Naive thymus-derived CD4-positive, alpha-beta T cell (primary cell): ENCODE results near the gene TMEM63B. TPM values are rescaled to one million over a fixed set of nuclear protein-coding genes. Genes with fewer than 3 reads are reported as not detected.

Experiments
- ATAC-seq: fragments of 150-1000 bp; cut with Tn5 transposase; 2 replicates; pipeline ENCODE4 v1.10.0; 2021; ENCODE audit warnings: mild to moderate bottlenecking, moderate library complexity
- CTCF ChIA-PET: fragments of 350-600 bp; sonication (Branson Sonifier 250); formaldehyde crosslinking; loops from one replicate; lab custom pipeline; 2021; ENCODE audit warnings: antibody characterized with exemption; lab: Charles Lee
- POLR2A ChIA-PET: fragments of 350-600 bp; sonication (Branson Sonifier 250); formaldehyde crosslinking; loops from one replicate; lab custom pipeline; 2021; ENCODE audit warnings: antibody characterized with exemption, inconsistent platforms; lab: Charles Lee
- DNase-seq, 9 donors: peaks; one replicate each; pipeline versions ENCODE4 v3.0.0 to v3.0.0-alpha.2; 2020 to 2022; ENCODE audit warnings: mixed read lengths in 1 of 9
- H3K27ac ChIP-seq: one replicate; pipeline ENCODE4 v1.7.0; 2013; ENCODE audit warnings: mild to moderate bottlenecking, low read depth, low read length, moderate library complexity
- H3K27me3 ChIP-seq, 2 donors: one replicate each; pipeline ENCODE4 v1.7.0; 2013; ENCODE audit warnings: low read length in 2 of 2, mild to moderate bottlenecking in 2 of 2, moderate library complexity in 2 of 2; ENCODE audit not compliant: control insufficient read depth in 2 of 2, insufficient read depth in 2 of 2
- H3K36me3 ChIP-seq, 3 experiments: 1 replicate in 2 of 3; 2 replicates in 1 of 3; pipeline ENCODE4 v1.7.0; 2013; ENCODE audit warnings: low read length in 3 of 3, mild to moderate bottlenecking in 3 of 3, moderate library complexity in 1 of 3; ENCODE audit not compliant: insufficient read depth in 3 of 3, control insufficient read depth in 2 of 3
- H3K4me1 ChIP-seq, 2 donors: one replicate each; pipeline ENCODE4 v1.7.0; 2013; ENCODE audit warnings: low read length in 2 of 2, mild to moderate bottlenecking in 2 of 2, moderate library complexity in 1 of 2; ENCODE audit not compliant: control insufficient read depth in 2 of 2, insufficient read depth in 2 of 2
- H3K4me3 ChIP-seq: 2 replicates; pipeline ENCODE4 v1.7.0; 2013; ENCODE audit warnings: mild to moderate bottlenecking, low read length
- H3K9me3 ChIP-seq, 3 experiments: 1 replicate in 2 of 3; 2 replicates in 1 of 3; pipeline ENCODE4 v1.7.0; 2013; ENCODE audit warnings: low read length in 3 of 3; ENCODE audit not compliant: control insufficient read depth in 2 of 3
- H3K27ac Mint-ChIP-seq, 9 donors: one replicate each; pipeline ENCODE4 v1.8.0; 2020 to 2022; ENCODE audit warnings: mixed read lengths in 9 of 9, mild to moderate bottlenecking in 8 of 9, moderate library complexity in 5 of 9, inconsistent platforms in 2 of 9
- H3K27me3 Mint-ChIP-seq, 5 donors: one replicate each; pipeline ENCODE4 v1.8.0; 2021 to 2022; ENCODE audit warnings: mixed read lengths in 5 of 5, mild to moderate bottlenecking in 1 of 5
- H3K36me3 Mint-ChIP-seq, 5 donors: one replicate each; pipeline ENCODE4 v1.8.0; 2020 to 2022; ENCODE audit warnings: mixed read lengths in 5 of 5, mild to moderate bottlenecking in 3 of 5, inconsistent platforms in 1 of 5
- H3K4me1 Mint-ChIP-seq, 7 donors: one replicate each; pipeline ENCODE4 v1.8.0; 2020 to 2022; ENCODE audit warnings: mixed read lengths in 7 of 7, mild to moderate bottlenecking in 3 of 7, inconsistent platforms in 1 of 7
- H3K4me3 Mint-ChIP-seq, 10 donors: one replicate each; pipeline ENCODE4 v1.8.0; 2020 to 2022; ENCODE audit warnings: mild to moderate bottlenecking in 10 of 10, mixed read lengths in 10 of 10, moderate library complexity in 6 of 10, inconsistent platforms in 2 of 10
- H3K9me3 Mint-ChIP-seq, 11 donors: one replicate each; pipeline ENCODE4 v1.8.0; 2020 to 2022; ENCODE audit warnings: mixed read lengths in 11 of 11, mild to moderate bottlenecking in 4 of 11, inconsistent platforms in 1 of 11, moderate library complexity in 1 of 11
- intact Hi-C, 2 donors: fragments of 100-400 bp; cut with micrococcal nuclease; formaldehyde crosslinking; loops; one replicate each; pipeline ENCODE4 v1.15.1; 2023
- polyA plus RNA-seq, 2 donors: library from polyadenylated mRNA; unstranded; fragments of 300-500 nt; fragmentation: Illumina TruSeq; gene quantifications; one replicate each; pipeline ENCODE4 v1.2.3, GENCODE V29; 2021
- total RNA-seq, 6 experiments: library from RNA in 5 of 6; stranded (reverse) in 5 of 6; gene quantifications; 1 replicate in 5 of 6; 2 replicates in 1 of 6; pipeline ENCODE4 v1.2.3 and lab custom pipeline; 2021 to 2026

Gene TMEM63B
- total RNA-seq = 10 to 100 TPM; 16.2 to 21.4 (median 18.1) TPM
- polyA plus RNA-seq = 1 to 10 TPM in 1 of 2 donors, under 1 TPM in 1; 0.18 to 1.7 TPM
- 28.4 reads per million, percentile 58 among the genes with 10 or more reads in this experiment for total RNA-seq (lab: John Stamatoyannopoulos, UW)

DNA sequence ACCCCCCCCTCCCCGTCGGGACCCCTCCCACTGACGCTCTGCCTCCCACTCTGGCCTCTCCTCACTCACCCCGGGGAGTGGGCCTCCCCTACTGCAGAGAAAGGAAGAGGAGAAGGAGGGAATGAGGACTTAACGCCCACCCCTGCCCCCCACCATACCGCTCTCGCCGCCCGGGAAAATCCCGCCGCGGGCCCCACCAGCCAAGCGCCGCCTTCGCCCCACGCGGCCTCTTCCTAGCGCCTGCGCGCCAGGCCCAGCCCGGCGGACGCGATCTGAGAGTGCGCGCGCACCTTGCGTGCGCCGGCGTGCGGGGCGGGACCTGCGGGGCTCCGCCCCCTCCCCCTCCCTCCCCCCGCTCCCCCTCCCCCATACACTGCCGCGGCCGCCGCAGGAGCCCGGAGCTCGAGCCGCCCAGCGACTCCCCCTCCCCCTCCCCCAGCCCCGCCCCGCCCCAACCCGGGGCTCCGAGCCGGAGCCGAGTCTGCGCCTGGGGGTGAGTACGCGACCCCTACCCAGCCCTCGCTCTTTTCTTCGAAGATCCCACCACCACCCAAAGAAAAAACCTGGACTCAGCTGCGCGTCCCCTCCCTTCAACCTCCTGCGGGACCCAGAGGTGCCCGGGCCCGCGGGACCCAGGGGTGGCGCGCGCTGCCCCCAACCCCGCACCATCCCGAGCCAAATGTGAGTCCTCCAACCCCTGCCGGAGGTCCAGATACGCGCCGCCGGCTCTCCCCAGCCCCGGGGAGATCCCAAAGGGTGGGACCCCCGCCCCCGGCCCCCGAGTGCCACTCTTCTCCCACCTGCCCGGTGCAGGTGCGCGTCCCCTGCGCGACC, at the start of gene TMEM63B, which contains the start of gene MRPL14:
TMEM63B (plus strand) TSS at position 369 of the 834 bp plus-strand sequence. CDS start 7,031 bp downstream, outside the sequence.
MRPL14 (minus strand) TSS at position 267 of the 834 bp plus-strand sequence. CDS start 10,841 bp downstream, outside the sequence.
- Histone ChIP-seq H3K27me3 (no peaks in the 10 kb centered on the region), H3K36me3 (peaks cover 0 to 5% (median 0%) of the 10 kb centered on the region in 3 experiments), H3K4me1 (peaks cover 36 to 41% of the 10 kb centered on the region in 2 donors), H3K27ac (peak within 1 kb of the TSS; percentile 97), H3K9me3 (no peaks in the 10 kb centered on the region), H3K4me3 (peak within 1 kb of the TSS; percentile 71)
- peaks cover 0 to 14% (median 0%) of the 10 kb centered on the region in 5 donors for H3K36me3 Mint-ChIP-seq
- intact Hi-C loops = loop anchor here (1.0 to 5.0 kb wide), 14 partner anchors 24 to 2000 kb away; partner anchors contain the start of genes HSP90AB1 (in 2 of the 2), AARS2 (in 1 of the 2), CDC5L (in 1 of the 2) and ENPP4 (in 1 of the 2)
- H3K27me3 Mint-ChIP-seq = no peaks in the 10 kb centered on the region
- peak within 1 kb of the TSS; percentile 91 to 99 (median 96) for H3K4me3 Mint-ChIP-seq
- no peaks in the 10 kb centered on the region for H3K9me3 Mint-ChIP-seq
- peak; percentile 91 for ATAC-seq
- H3K4me1 Mint-ChIP-seq = peaks cover 46 to 75% (median 57%) of the 10 kb centered on the region in 7 donors
- ChIA-PET POLR2A (interaction anchor here (0.7 kb wide), 1 partner anchor 12 kb away, joined by 3 read pairs; no protein-coding TSS in a partner anchor), CTCF (no interaction called here)
- H3K27ac Mint-ChIP-seq = peak within 1 kb of the TSS; percentile 87 to 99 (median 96)
- DNase-seq = peak; percentile 82 to 97 (median 90)

DNA sequence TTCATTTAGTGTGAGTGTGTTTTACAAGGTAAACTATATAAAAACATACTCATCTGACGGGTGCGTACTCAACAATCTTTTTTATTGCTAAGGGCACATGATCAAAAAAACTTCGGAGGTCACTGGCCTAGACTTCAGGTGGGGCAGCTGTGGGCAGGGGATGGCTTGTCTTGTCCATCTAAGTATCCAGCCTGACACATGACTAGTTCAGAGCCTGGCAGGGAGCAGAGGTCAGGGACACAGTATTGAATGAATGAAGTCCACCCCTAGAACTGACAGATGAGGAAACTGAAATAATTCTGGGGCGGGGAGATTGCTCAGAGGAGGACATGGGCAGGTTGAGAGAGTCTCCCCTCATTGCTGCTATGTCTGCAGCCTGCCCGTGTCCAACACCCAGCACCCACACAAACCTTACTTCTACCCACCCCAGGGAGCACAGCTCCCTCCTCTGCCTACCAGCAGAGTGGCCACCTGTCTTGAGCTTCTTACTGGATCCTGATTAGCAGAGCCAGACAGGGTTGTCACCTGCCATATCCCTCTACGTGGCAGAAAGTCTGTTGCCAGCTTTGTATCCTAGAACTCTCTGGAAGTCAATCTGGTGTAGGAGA, 49.0 kb upstream of the TMEM63B start:
- ChIA-PET POLR2A (interaction anchor here (0.6 to 0.7 kb wide), 2 partner anchors 80 to 354 kb away, joined by 3 read pairs; no protein-coding TSS in a partner anchor), CTCF (interaction anchor here (0.5 to 4.9 kb wide), 17 partner anchors 16 to 470 kb away, joined by 3 to 43 read pairs (median 4); partner anchors contain the start of gene VEGFA)
- H3K4me3 Mint-ChIP-seq = no peak overlapping the region
- DNase-seq = no peak
- H3K9me3 Mint-ChIP-seq = no peaks in the 10 kb centered on the region
- no peaks in the 10 kb centered on the region for H3K36me3 ChIP-seq
- H3K4me1 Mint-ChIP-seq = peaks cover 0 to 32% (median 12%) of the 10 kb centered on the region in 7 donors
- H3K4me1 ChIP-seq = peaks cover 9 to 12% of the 10 kb centered on the region in 2 donors
- peaks cover 0 to 23% (median 0%) of the 10 kb centered on the region in 5 donors for H3K27me3 Mint-ChIP-seq
- no peaks in the 10 kb centered on the region for H3K27me3 ChIP-seq
- H3K36me3 Mint-ChIP-seq = no peaks in the 10 kb centered on the region
- intact Hi-C loops = loop anchor here in 1 of 2 donors (10.0 kb wide), 2 partner anchors 504 to 624 kb away; partner anchors contain the start of genes DLK2, POLH and XPO5
- no peak for ATAC-seq
- no peaks in the 10 kb centered on the region for H3K9me3 ChIP-seq
- no peak overlapping the region for H3K27ac ChIP-seq
- no peak overlapping the region for H3K4me3 ChIP-seq
- H3K27ac Mint-ChIP-seq = no peak overlapping the region

DNA sequence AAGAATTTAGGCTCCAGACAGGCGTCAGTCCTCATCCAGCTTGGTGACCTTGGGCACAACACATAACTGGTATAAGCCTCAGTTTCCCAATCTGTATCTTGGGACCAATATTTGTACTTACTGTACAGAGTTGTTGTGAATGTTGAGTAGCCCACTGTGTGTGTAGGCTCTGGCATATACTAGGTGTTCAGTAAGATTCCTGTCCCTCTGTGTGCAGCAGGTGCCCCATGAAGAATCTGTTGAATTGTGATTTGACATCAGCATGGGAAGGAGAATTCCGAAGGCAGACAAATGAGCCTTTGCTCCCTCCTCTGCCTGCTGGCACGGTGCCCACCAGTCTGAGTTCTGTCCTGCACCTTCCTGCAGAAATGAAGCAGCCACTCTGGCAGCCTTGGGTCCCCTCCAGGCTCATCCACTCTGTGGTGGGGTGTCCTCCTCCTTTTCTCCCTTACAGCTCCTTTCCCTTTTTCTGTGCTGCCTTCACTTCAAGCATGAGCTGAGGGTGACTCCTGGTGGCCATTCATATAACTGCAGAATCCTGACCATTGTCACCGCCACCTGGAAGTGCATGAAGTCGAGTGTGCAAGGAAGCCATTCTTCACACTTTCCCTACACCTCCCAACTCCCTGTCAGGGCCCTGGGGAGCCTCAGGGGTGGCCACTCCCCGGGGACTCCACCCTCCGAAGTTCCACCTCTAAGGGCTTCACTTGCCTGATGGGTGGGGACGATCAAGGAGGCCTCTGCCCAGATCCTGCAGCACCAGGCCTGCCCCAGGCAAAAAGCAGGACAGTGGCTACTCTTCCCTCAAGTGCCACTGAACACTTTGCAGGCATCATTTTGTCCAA, 48.3 kb upstream of the TMEM63B start:
- Mint-ChIP-seq H3K9me3 (no peaks in the 10 kb centered on the region), H3K4me1 (peaks cover 0 to 27% (median 7%) of the 10 kb centered on the region in 7 donors), H3K4me3 (no peak overlapping the region), H3K27ac (no peak overlapping the region), H3K27me3 (peaks cover 0 to 23% (median 0%) of the 10 kb centered on the region in 5 donors), H3K36me3 (no peaks in the 10 kb centered on the region)
- ChIA-PET POLR2A (interaction anchor here (0.6 to 1.0 kb wide), 3 partner anchors 80 to 354 kb away, joined by 3 read pairs; no protein-coding TSS in a partner anchor), CTCF (interaction anchor here (0.5 to 4.9 kb wide), 17 partner anchors 16 to 471 kb away, joined by 3 to 43 read pairs (median 4); partner anchors contain the start of gene VEGFA)
- Histone ChIP-seq H3K36me3 (no peaks in the 10 kb centered on the region), H3K4me3 (no peak overlapping the region), H3K27me3 (no peaks in the 10 kb centered on the region), H3K27ac (no peak overlapping the region), H3K4me1 (peaks cover 4 to 6% of the 10 kb centered on the region in 2 donors), H3K9me3 (no peaks in the 10 kb centered on the region)
- ATAC-seq (peak; percentile 77), DNase-seq (peak; percentile 41 to 75 (median 65))
- intact Hi-C loops = loop anchor here (1.0 to 10.0 kb wide), 7 partner anchors 305 to 624 kb away; partner anchors contain the start of genes DLK2 (in 1 of the 2), POLH (in 1 of the 2) and XPO5 (in 1 of the 2)

DNA sequence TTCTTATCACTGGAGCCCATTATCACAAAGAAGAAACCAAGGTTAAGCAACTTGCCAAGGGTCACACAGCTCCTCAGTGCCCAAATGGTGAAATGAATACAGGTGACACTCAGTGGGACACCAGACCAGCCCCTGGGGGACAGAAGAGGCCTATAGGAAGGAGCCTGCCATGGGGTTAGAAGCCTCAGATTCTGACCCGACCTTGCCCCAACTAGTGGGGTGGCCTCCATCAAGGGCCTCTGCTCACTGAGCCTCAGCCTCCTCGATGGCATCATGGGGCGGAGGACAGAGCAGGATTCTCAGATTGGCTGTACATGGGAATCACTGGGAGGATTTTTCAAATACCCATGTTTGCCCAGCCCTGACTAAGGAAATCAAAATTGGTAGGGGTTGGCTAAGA, 47.7 kb upstream of the TMEM63B start:
- Mint-ChIP-seq H3K4me1 (peaks cover 0 to 20% (median under 1%) of the 10 kb centered on the region in 7 donors), H3K27ac (no peak overlapping the region)

DNA sequence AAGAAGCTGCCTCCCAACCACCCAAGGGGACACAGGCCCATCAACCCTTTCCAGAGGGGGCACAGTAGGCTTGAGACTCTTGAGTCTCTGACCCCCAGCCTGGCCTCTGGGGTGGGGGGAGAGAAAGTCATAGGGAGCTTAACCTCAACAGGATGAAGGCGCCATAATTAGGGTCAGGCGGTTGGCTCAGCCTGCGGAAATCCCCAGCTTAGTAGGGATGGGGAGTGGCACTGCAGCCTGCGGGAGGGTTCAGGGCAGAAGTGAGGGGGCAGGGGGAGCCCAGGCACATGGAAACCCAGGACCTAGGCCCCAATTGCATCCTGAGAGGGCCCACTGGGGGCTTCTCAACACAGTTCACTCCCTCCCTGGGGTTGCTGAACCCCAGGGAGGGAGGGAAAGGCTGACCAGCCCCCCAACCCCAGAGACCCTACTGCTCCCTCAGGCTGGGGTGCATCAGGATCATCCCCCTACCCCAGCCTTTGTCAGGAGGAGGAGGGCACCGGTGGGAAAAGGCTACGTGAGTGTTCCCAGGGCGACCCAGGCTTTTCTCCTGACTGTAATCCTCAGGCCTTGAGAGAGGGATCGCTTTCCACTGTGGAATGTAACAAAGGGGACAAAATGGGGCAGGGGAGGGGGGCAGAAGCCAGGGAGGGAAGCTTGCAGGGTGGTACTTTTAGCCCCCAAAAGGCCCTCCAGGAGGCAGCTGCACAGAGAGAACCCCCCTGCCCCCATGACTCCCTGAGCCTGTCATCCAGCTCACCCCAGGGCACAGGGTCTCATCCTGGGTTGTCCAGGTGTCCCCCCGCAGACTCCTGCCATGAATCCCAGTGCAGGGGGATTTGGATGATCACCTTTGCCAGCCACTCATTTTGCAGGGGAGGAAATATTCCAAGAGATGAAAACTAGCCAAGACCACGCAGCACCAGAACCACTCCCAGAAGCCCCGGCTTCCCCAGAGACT, 46.5 kb upstream of the TMEM63B start:
- Mint-ChIP-seq H3K9me3 (no peaks in the 10 kb centered on the region), H3K27me3 (peaks cover 0 to 18% (median 0%) of the 10 kb centered on the region in 5 donors), H3K36me3 (no peaks in the 10 kb centered on the region), H3K4me3 (no peak overlapping the region), H3K4me1 (peaks cover 0 to 14% (median 0%) of the 10 kb centered on the region in 7 donors), H3K27ac (peak overlapping the region in 1 of 9 donors; percentile 60)
- CTCF ChIA-PET = interaction anchor here (0.6 to 4.9 kb wide), 7 partner anchors 312 to 855 kb away, joined by 3 to 43 read pairs (median 6); partner anchors contain the start of gene VEGFA
- ATAC-seq (no peak), DNase-seq (no peak)
- Histone ChIP-seq H3K4me3 (no peak overlapping the region), H3K9me3 (no peaks in the 10 kb centered on the region), H3K4me1 (no peaks in the 10 kb centered on the region), H3K36me3 (no peaks in the 10 kb centered on the region), H3K27ac (no peak overlapping the region), H3K27me3 (no peaks in the 10 kb centered on the region)
- POLR2A ChIA-PET = no interaction called here
- intact Hi-C loops = no loop called here

More for the DNA sequence above, 47.7 kb upstream of the TMEM63B start:
- Histone ChIP-seq H3K4me1 (no peaks in the 10 kb centered on the region), H3K36me3 (no peaks in the 10 kb centered on the region), H3K27me3 (no peaks in the 10 kb centered on the region), H3K9me3 (no peaks in the 10 kb centered on the region), H3K27ac (no peak overlapping the region), H3K4me3 (no peak overlapping the region)
- DNase-seq (no peak), ATAC-seq (no peak)
- no peak overlapping the region for H3K4me3 Mint-ChIP-seq
- ChIA-PET CTCF (interaction anchor here (0.6 to 4.9 kb wide), 11 partner anchors 17 to 471 kb away, joined by 3 to 43 read pairs (median 6); partner anchors contain the start of gene VEGFA), POLR2A (interaction anchor here (1.0 kb wide), 1 partner anchor 316 kb away, joined by 3 read pairs; no protein-coding TSS in a partner anchor)
- H3K9me3 Mint-ChIP-seq = no peaks in the 10 kb centered on the region
- intact Hi-C loops = loop anchor here (1.0 to 10.0 kb wide), 7 partner anchors 305 to 625 kb away; partner anchors contain the start of genes DLK2 (in 1 of the 2), POLH (in 1 of the 2) and XPO5 (in 1 of the 2)
- peaks cover 0 to 19% (median 0%) of the 10 kb centered on the region in 5 donors for H3K27me3 Mint-ChIP-seq
- H3K36me3 Mint-ChIP-seq = no peaks in the 10 kb centered on the region
